HS-27A (cell line): Measurements from ENCODE around the gene GIT2.

Source experiments
- DNase-seq: peaks from one replicate; pipeline ENCODE4 v3.0.0-alpha.2; 2012; ENCODE audit warnings: low read depth, missing footprints

Gene GIT2

DNA sequence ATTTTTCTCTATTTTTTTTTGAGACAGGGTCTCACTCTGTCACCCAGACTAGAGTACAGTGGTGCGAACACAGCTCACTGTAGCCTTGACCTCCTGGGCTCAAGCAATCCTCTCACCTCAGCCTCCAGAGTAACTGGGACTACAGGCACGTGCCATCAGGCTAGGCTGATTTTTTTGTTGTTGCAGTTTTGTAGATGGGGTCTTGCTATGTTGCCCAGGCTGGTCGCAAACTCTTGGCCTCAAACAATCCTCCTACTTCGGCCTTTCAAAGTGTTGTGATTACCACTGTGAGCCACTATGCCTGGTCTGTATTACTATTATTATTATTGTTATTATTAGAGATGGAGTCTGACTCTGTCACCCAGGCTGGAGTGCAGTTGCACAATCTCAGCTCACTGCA lies 23.3 kb downstream of the GIT2 start:
- DNase-seq, result no peak

DNA sequence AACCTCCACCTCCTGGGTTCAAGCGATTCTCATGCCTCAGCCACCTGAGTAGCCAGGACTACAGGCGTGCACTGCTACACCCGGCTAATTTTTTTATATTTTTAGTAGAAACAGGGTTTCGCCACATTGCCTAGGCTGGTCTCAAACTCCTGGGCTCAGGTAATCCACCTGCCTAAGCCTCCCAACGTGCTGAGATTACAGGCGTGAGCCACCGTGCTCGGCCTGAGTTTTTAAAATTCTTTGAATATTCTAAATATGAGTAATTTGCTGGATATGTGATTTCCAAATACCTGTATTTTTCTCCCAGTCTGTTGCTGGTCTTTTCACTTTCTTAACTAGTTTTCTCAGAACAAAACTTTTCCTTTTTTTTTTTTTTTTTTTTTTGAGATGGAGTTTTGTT lies 27.4 kb downstream of the GIT2 start:
- DNase-seq, result no peak

DNA sequence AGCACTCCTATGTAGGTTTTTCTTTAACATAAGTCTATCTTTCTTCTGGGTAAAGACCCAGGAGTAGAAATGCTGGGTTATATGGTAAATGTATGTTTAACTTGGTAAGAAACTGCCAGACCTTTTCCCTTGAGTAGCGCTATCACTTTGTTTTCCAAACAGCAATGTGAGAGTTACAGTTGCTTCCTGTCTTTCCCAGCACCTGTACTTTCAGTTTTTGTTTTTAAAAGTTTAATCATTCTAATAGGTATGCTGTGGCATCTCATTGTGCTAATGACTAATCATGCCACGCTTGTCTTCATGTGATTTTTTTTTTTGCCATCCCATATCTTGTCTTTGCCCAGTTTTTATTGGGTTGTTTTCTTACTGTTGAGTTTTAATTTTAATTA lies 28.1 kb downstream of the GIT2 start:
- no peak for DNase-seq

DNA sequence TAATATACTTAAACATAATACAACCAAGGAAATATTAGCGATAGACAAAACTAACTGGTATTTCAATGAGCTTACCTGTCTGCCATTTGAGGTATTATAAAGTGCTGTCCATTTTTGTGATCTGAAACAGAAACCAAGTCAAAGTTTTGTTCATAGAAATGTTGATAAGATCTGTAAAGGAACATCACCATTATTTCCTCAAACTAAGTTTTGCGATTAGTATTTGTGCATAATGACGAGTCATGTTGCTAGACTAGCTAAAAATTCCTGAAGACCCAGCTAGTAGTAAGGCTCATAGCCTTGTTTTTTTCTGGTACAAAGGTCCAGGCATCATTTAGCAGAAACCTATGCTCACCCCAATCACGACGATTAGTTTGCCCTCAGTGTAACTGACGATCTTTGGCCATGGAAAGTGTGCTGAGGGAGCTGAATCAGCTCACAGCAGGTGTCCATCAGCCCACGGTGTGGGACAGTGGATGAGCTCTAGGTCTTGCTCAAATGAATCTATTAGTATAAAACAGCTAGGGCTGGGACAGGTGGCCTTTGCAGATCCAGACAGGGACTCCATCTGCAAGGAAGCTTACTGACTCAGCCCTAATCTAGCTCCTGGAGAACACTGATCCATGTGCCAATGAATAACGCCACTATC lies 28.7 kb downstream of the GIT2 start:
- DNase-seq, result no peak

- no peak for DNase-seq
Observed at GRCh38 chr12:109966546-109966945, 29.6 kb downstream of the GIT2 start.

DNA sequence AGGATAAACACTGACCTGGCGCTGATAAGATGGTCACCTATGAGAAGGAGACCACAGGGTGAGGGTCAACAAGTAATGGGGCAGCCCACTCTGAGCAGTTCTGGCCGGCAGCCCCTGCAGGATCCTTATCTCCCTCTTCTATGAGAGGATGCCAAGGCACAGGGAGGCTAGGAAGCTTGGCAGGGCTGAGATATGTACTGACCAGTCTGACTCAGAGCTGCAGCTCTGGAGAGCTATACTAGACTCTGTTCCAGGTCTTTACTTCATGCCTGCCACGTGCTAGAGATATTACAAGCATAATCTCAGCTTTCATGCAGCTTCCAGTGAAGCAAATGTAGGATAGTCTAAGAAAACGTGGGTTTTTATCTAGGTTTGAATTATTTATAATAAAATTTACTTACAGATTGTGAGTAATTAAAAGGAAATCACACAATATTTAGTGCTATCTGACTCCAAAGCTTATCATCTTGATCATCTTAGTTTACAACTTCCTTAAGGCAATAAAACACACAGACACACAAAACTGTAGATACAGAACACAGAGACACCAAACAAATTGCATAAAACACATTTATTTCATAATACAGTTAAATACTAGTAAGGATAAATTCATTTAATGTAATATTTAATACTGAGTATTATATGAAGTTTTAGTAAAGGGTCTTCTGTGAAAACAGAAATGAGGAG lies 32.3 kb downstream of the GIT2 start:
- DNase-seq, result no peak

- no peak for DNase-seq
Observed at GRCh38 chr12:109963330-109963729, 32.8 kb downstream of the GIT2 start.

DNA sequence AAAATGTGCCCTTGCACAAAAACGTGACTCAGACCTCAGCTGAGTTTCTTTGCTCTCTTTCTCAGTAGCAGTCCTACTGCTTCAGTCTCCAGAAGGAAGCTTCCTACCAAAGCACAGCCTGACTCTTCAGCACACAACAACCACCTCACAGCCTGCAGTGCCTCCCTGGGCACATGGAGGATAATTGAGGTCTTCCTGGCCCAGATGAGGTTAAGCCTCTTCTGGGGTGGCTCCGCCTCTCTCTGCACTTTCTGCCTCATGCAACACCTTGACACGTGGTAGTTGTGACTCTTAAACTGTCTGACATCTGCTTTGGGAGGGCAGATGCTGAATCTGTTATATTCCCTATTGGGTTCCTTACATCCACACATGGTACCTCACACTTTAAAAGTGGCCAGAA lies 33.8 kb downstream of the GIT2 start:
- DNase-seq, result no peak

- no peak for DNase-seq
Observed at GRCh38 chr12:109961612-109962011, 34.6 kb downstream of the GIT2 start.

DNA sequence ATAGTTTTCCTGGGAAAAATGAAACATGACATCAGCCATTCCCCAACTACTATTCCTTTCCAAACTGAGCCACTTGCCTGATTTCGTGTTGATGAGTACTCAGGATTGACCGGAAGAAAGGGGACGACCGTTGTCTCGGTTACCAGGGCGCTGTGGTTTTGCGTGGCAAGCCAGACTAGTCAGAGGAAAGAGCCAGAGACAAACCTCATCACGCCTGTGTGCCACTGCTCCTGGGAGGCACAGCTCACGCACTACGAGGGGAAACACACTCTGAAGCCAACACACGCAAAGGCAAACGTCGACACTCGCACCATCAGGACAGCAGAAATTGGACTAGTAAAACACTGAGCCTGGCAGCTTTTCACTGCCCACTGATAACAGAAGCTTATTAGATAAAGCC lies 35.0 kb downstream of the GIT2 start:
- no peak for DNase-seq

- DNase-seq, result no peak
Observed at GRCh38 chr12:109959411-109960093, 36.6 kb downstream of the GIT2 start.

GRCh38 chr12:109958374-109958773 lies 37.8 kb downstream of the GIT2 start:
- DNase-seq, result no peak

DNA sequence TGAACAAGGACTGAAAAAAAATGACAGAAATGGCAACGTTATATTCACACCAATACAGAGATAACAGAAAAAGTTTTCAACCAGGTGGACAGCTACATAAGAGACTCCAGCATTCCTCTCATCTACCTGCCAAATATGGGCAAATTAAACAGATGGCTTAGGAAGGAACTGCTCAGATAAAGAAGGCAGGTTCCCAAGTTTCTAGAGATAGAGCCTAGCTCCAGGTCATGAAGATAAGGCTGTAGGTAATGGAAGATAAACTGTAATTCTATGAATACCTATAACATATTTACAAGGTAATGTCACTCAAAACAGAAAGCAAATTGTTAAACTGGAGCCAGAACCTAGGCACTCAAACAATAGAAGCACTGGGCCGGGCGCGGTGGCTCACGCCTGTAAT lies 42.5 kb downstream of the GIT2 start:
- DNase-seq, result no peak

- DNase-seq, result no peak
Observed at GRCh38 chr12:109952873-109953272, 43.3 kb downstream of the GIT2 start.

DNA sequence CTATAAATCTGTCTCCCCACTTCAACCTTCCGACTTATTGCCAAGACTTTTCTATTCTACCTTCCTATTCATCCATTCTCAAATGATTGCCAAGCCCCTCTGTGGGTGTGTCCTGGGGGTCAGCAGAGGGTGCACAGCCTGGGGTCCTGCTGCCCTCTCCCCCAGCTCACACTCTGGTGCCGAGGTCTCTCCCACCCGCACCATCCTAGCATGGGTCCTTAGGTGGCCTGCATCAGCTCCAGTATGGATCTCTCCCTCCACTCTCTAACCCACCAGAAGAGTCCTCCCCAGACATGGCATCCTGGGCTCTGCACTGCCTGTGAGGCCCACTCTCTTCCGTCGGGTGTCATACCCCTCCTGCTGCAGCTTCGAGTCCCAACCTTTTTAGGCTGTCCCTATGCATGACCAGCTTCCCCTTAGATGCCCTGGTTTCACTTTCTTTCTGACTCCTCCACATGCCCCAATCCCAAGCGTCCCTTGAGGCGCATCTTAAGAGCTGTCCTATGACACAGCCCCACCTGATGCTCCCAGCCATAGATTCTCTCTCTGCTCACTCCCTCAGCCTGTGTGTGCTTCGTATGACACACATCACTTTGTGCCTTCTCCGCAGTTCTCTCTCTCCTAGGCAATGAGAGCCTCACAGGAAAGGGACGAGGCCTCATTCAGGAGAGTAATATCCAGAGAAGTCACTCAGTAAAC lies 43.9 kb downstream of the GIT2 start:
- no peak for DNase-seq

DNA sequence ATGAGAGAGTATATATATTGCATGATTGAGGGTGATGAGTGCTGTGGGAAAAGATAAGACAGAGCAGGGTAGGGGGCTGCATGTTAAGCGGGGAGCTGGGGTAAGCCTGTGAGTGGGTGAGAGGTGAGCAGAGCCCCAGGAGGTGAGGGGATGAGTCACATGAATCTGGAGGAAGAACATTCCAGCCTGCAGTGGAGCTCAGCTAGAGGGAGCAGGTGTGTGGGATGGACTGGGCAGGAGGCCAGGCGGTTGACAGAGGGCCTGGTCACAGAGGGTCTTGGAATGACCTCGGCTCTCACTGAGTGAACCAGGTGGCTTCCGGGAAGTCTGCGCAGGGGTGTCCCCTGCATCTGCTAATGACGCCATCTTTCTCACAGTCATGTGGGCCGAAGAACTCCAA lies 44.4 kb downstream of the GIT2 start:
- peak; percentile 58 for DNase-seq

GRCh38 chr12:109951136-109951535 lies 45.0 kb downstream of the GIT2 start:
- peak; percentile 84 for DNase-seq

- DNase-seq, result no peak
Observed at GRCh38 chr12:109950625-109951024, 45.5 kb downstream of the GIT2 start.

DNA sequence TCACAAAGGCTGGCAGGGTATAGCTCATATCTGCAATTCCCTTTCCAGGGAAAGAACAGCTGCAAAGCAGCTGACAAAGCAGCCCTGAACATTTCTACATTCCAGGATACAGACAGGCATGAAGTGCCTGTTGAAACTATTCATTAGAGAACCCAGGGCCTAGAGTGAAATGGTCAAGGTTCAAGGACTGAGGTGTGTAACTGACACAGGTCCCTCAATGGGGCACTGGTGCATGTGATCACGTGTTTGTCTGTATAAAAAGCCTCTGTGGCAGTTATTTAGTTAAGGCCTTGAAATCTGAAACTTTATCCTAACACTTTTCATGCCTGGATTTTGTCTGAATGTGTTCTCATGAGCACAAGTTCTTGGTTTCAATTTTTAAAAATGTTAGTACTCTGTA lies 47.1 kb downstream of the GIT2 start:
- no peak for DNase-seq

GRCh38 chr12:109948368-109948767 lies 47.8 kb downstream of the GIT2 start:
- no peak for DNase-seq

GRCh38 chr12:109947521-109947920 lies 48.6 kb downstream of the GIT2 start:
- DNase-seq, result no peak

- DNase-seq, result no peak
Observed at GRCh38 chr12:109946913-109947312, 49.3 kb downstream of the GIT2 start.

GRCh38 chr12:109946505-109946904 lies 49.7 kb downstream of the GIT2 start:
- DNase-seq, result no peak
